K562 (cell line): ENCODE measurements around the gene OXSR1. TPM values are rescaled to one million over a fixed set of nuclear protein-coding genes. Genes with fewer than 3 reads are reported as not detected.

ENCODE experiments used
- ARNT ChIP-seq, 2 experiments: fragments of 450-650 bp; IDR thresholded peaks; 2 replicates each; pipeline ENCODE4 v1.6.1; 2016; ENCODE audit warnings: mild to moderate bottlenecking in 1 of 2
- CEBPZ ChIP-seq: fragments of 150-350 bp; IDR thresholded peaks from 2 replicates; pipeline ENCODE4 v1.6.1; 2014; ENCODE audit warnings: low read depth, mild to moderate bottlenecking, low read length, borderline replicate concordance
- CHD1 ChIP-seq: fragments of 200-600 bp; sonication (generic); IDR thresholded peaks from one replicate; pipeline ENCODE4 v1.6.1; 2012; ENCODE audit warnings: mild to moderate bottlenecking, moderate library complexity, low read length, inconsistent platforms
- EHMT2 ChIP-seq: fragments of 450-650 bp; IDR thresholded peaks from 2 replicates; pipeline ENCODE4 v1.6.1; 2018; ENCODE audit warnings: antibody characterized with exemption
- ESRRA ChIP-seq: fragments of 450-650 bp; IDR thresholded peaks from 2 replicates; pipeline ENCODE4 v1.6.1; 2014; ENCODE audit warnings: low read depth, mild to moderate bottlenecking, moderate library complexity, borderline replicate concordance
- NUFIP1 ChIP-seq: fragments of 450-650 bp; IDR thresholded peaks from 2 replicates; pipeline ENCODE4 v1.6.1; 2018; ENCODE audit not compliant: partially characterized antibody
- RAD21 ChIP-seq, 2 experiments: fragments of 250-450 bp in 1 of 2; fragments of 450-650 bp in 1 of 2; sonication (Bioruptor Pico) in 1 of 2; formaldehyde crosslinking in 1 of 2; IDR thresholded peaks in 1 of 2; conservative IDR thresholded peaks in 1 of 2; 2 replicates each; pipeline versions ENCODE4 v1.4.0 to v1.8.0; 2020 to 2022; ENCODE audit warnings: mild to moderate bottlenecking in 2 of 2, moderate library complexity in 1 of 2
- SOX6 ChIP-seq: fragments of 450-650 bp; IDR thresholded peaks from 2 replicates; pipeline ENCODE4 v1.6.1; 2014; ENCODE audit warnings: mild to moderate bottlenecking
- SRSF7 ChIP-seq: fragments of 200-400 bp; formaldehyde crosslinking; optimal IDR thresholded peaks from 2 replicates; pipeline ENCODE3; 2017; ENCODE audit warnings: mild to moderate bottlenecking, low read depth, low read length
- USF2 ChIP-seq: sonication (generic); formaldehyde crosslinking; IDR thresholded peaks from 2 replicates; pipeline ENCODE4 v1.5.0; 2020; ENCODE audit warnings: missing genetic modification reagents
- ZBTB49 ChIP-seq: sonication (generic); formaldehyde crosslinking; IDR thresholded peaks from 2 replicates; pipeline ENCODE4 v1.8.0; 2022; ENCODE audit warnings: missing genetic modification reagents, mild to moderate bottlenecking, borderline replicate concordance
- ZNF23 ChIP-seq: fragments of 250-450 bp; sonication (Bioruptor Pico); IDR thresholded peaks from 2 replicates; pipeline ENCODE4 v1.4.0; 2020; ENCODE audit warnings: mild to moderate bottlenecking
- ZNF282 ChIP-seq: sonication (generic); formaldehyde crosslinking; IDR thresholded peaks from 2 replicates; pipeline ENCODE4 v1.8.1; 2023; ENCODE audit warnings: missing genetic modification reagents
- ZNF764 ChIP-seq: fragments of 250-450 bp; sonication (Bioruptor Pico); IDR thresholded peaks from 2 replicates; pipeline ENCODE4 v1.4.0; 2020; ENCODE audit warnings: low read depth, mild to moderate bottlenecking, moderate library complexity
- polyA plus RNA-seq, 8 experiments: library from polyadenylated mRNA; depleted of rRNA in 4 of 8; stranded (reverse) in 5 of 8; unstranded in 3 of 8; fragments of >200 nt; fragmentation: Nextera tagmentation in 2 of 8; fragmentation: Illumina TruSeq in 1 of 8; extraction: Ambion mirVana in 2 of 8; extraction: Trizol in 1 of 8; gene quantifications; 2 replicates each; pipeline versions ENCODE4 v1.2.1 to v1.2.3, GENCODE V29; 2011 to 2014; ENCODE audit warnings: inconsistent platforms in 1 of 8, missing spikeins in 1 of 8
- total RNA-seq, 7 experiments: library from RNA; depleted of rRNA in 6 of 7; stranded (reverse); fragments of >200 nt in 6 of 7; fragmentation: Illumina TruSeq in 2 of 7; extraction: Trizol in 2 of 7; gene quantifications; 2 replicates each; pipeline versions ENCODE4 v1.2.1 to v1.2.3, GENCODE V29; 2011 to 2021; ENCODE audit warnings: low replicate concordance in 1 of 7

Gene OXSR1
- total and polyA plus RNA-seq, 9 of the 15 experiments (the other 6 are each of a cell fraction or from before 2014, with no cell fraction given) = 15.7 to 87.6 (median 48.7) TPM

- TF ChIP-seq ZBTB49 (CRISPR knock-in tag) (no peak), ESRRA (peak; percentile 96), SOX6 (peak; percentile 93), ZNF764 (CRISPR knock-in tag) (0 out of 2 replicates have a peak, but pooled peaks have one; percentile 57), ARNT (IDR thresholded peaks at IDR 0.05) (no peak), RAD21 (CRISPR knock-in tag; conservative IDR thresholded peaks at IDR 0.05 in 1 of 2, IDR thresholded peaks at IDR 0.05 in 1 of 2) (peak; percentile 35 to 52; a peak in 3 of 4 replicates), EHMT2 (peak; percentile 53; the same call in 1 of the 2 replicates), USF2 (CRISPR knock-in tag) (peak; percentile 63), CEBPZ (no peak), ZNF23 (CRISPR knock-in tag) (no peak), ZNF282 (no peak), NUFIP1 (no peak), CHD1 (no peak), SRSF7 (no peak)
These were observed 14.4 kb upstream of the OXSR1 start (continued) for GRCh38 chr3:38150780-38151528.
